Ishikawa (cell line): Measurements from ENCODE around the gene RUFY3.

ENCODE experiments used
- CEBPB ChIP-seq: IDR thresholded peaks from 2 replicates; pipeline ENCODE4 v1.6.1; 2012
- CREB1 ChIP-seq: IDR thresholded peaks from 2 replicates; pipeline ENCODE4 v1.6.1; 2012; ENCODE audit warnings: low read depth
- EGR1 ChIP-seq: IDR thresholded peaks from 2 replicates; pipeline ENCODE4 v1.6.1; 2012
- EP300 ChIP-seq: IDR thresholded peaks from 2 replicates; pipeline ENCODE4 v1.6.1; 2012; ENCODE audit warnings: borderline replicate concordance
- FOXM1 ChIP-seq: IDR thresholded peaks from 2 replicates; pipeline ENCODE4 v1.6.1; 2012; ENCODE audit warnings: low read depth, borderline replicate concordance
- MAX ChIP-seq: IDR thresholded peaks from 2 replicates; pipeline ENCODE4 v1.6.1; 2012
- NFIC ChIP-seq: IDR thresholded peaks from 2 replicates; pipeline ENCODE4 v1.6.1; 2012
- RAD21 ChIP-seq: IDR thresholded peaks from 2 replicates; pipeline ENCODE4 v1.6.1; 2012; ENCODE audit warnings: low read depth
- TAF1 ChIP-seq: IDR thresholded peaks from 2 replicates; pipeline ENCODE4 v1.6.1; 2012; ENCODE audit warnings: low read depth, mild to moderate bottlenecking
- TCF12 ChIP-seq: IDR thresholded peaks from 2 replicates; pipeline ENCODE4 v1.6.1; 2012; ENCODE audit warnings: low read depth
- TEAD4 ChIP-seq: IDR thresholded peaks from 2 replicates; pipeline ENCODE4 v1.6.1; 2012
- USF1 ChIP-seq: IDR thresholded peaks from 2 replicates; pipeline ENCODE4 v1.6.1; 2012
- YY1 ChIP-seq: IDR thresholded peaks from 2 replicates; pipeline ENCODE4 v1.6.1; 2012; ENCODE audit warnings: low read depth
- ZBTB7A ChIP-seq: IDR thresholded peaks from 2 replicates; pipeline ENCODE4 v1.6.1; 2012; ENCODE audit warnings: low read depth
- TF ChIP-seq, protein P1 (sequence below): IDR thresholded peaks from 2 replicates; pipeline ENCODE4 v1.6.1; 2012; ENCODE audit warnings: low read depth, mild to moderate bottlenecking

RUFY3 gene

DNA sequence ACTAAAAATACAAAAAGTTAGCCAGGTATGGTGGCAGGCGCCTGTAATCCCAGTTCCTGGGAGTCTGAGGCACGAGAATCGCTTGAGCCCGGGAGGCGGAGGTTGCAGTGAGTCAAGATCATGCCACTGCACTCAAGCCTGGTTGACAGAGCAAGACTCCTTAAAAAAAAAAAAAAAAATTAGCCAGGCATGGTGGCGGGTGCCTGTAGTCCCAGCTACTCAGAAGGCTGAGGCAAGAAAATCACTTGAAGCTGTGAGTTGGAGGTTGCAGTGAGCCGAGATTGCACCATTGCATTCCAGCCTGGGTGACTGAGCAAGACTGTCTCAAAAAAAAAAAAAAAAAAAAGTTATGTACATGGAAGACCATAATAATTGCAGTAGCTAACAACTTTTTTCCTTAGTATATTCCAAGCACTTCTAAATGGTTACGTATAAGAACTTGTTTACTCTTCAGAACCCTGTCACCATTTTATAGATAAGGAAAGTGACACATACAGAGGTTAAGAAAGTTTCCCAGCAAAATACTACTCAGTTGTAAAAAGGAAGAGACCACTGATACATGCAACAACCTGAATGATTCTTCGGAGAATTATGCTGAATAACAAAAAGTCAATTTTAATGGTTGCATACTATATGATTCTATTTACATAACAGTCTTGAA lies 24.5 kb downstream of the RUFY3 start:
- TF ChIP-seq TCF12 (no peak), TEAD4 (no peak), EGR1 (no peak), EP300 (no peak), YY1 (no peak), ZBTB7A (no peak), CEBPB (no peak), FOXM1 (no peak), MAX (no peak), NFIC (no peak), CREB1 (no peak), TAF1 (no peak), USF1 (no peak)
- TF ChIP-seq, protein P1, sequence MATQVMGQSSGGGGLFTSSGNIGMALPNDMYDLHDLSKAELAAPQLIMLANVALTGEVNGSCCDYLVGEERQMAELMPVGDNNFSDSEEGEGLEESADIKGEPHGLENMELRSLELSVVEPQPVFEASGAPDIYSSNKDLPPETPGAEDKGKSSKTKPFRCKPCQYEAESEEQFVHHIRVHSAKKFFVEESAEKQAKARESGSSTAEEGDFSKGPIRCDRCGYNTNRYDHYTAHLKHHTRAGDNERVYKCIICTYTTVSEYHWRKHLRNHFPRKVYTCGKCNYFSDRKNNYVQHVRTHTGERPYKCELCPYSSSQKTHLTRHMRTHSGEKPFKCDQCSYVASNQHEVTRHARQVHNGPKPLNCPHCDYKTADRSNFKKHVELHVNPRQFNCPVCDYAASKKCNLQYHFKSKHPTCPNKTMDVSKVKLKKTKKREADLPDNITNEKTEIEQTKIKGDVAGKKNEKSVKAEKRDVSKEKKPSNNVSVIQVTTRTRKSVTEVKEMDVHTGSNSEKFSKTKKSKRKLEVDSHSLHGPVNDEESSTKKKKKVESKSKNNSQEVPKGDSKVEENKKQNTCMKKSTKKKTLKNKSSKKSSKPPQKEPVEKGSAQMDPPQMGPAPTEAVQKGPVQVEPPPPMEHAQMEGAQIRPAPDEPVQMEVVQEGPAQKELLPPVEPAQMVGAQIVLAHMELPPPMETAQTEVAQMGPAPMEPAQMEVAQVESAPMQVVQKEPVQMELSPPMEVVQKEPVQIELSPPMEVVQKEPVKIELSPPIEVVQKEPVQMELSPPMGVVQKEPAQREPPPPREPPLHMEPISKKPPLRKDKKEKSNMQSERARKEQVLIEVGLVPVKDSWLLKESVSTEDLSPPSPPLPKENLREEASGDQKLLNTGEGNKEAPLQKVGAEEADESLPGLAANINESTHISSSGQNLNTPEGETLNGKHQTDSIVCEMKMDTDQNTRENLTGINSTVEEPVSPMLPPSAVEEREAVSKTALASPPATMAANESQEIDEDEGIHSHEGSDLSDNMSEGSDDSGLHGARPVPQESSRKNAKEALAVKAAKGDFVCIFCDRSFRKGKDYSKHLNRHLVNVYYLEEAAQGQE, result no peak

- TF ChIP-seq ZBTB7A (no peak), TEAD4 (no peak), USF1 (no peak), TCF12 (no peak), MAX (no peak), NFIC (no peak), FOXM1 (no peak), EGR1 (no peak), CREB1 (no peak), CEBPB (no peak), RAD21 (no peak), TAF1 (no peak), YY1 (no peak), EP300 (no peak)
- TF ChIP-seq, protein P1, result no peak
These were observed 26.1 kb downstream of the RUFY3 start for GRCh38 chr4:70747874-70748273.

- TF ChIP-seq CEBPB, result no peak
- no peak for TF ChIP-seq EP300
- no peak for TF ChIP-seq NFIC
- TF ChIP-seq, protein P1, result no peak
- TF ChIP-seq TEAD4, result no peak
- TF ChIP-seq TAF1, result no peak
- TF ChIP-seq USF1, result no peak
- no peak for TF ChIP-seq FOXM1
- no peak for TF ChIP-seq RAD21
- no peak for TF ChIP-seq ZBTB7A
- no peak for TF ChIP-seq MAX
- TF ChIP-seq YY1, result no peak
- no peak for TF ChIP-seq TCF12
- TF ChIP-seq CREB1, result no peak
- TF ChIP-seq EGR1, result no peak
These were observed 27.5 kb downstream of the RUFY3 start for GRCh38 chr4:70749313-70749712.
